ENCODE measurements around the gene KSR1. TPM values are rescaled to one million over a fixed set of nuclear protein-coding genes. Genes with fewer than 3 reads are reported as not detected.
"Not testable (repeated sequence)": the region's sequence is repeated elsewhere in the genome, so short reads cannot be mapped to it uniquely, and the experiment has no call there.

KSR1 gene
- total RNA-seq, 1 donor from 2014 or later, result 40.3 TPM

- intact Hi-C loops (cut with DNase I), result no loop called here
- no peaks in the 10 kb centered on the region for H3K27me3 ChIP-seq
- TF ChIP-seq CTCF (IDR thresholded peaks at IDR 0.05), result peak; percentile 65 to 81 (median 70)
- TF ChIP-seq POLR2AphosphoS5 (IDR thresholded peaks at IDR 0.05; ENCODE audit: insufficient read depth in 1 of 2, low read depth in 1 of 2), result no peak
- H3K9me3 ChIP-seq, result no peaks in the 10 kb centered on the region
- no peak for DNase-seq (ENCODE audit: extremely low spot score in 2 of 2)
- no peak overlapping the region for H3K27ac ChIP-seq
- no peak overlapping the region for H3K4me3 ChIP-seq
- no peaks in the 10 kb centered on the region for H3K4me1 ChIP-seq
- H3K36me3 ChIP-seq, result no peaks in the 10 kb centered on the region
Measured at GRCh38 chr17:27654654-27655524, 198.6 kb downstream of the KSR1 start.

GRCh38 chr17:27655525-27656111, 199.4 kb downstream of the KSR1 start:
- H3K4me3 ChIP-seq; H3K4me1 ChIP-seq; DNase-seq (ENCODE audit: extremely low spot score in 2 of 2); H3K36me3 ChIP-seq; H3K27me3 ChIP-seq; H3K9me3 ChIP-seq; intact Hi-C loops (cut with DNase I); H3K27ac ChIP-seq: not testable (repeated sequence)

GRCh38 chr17:27656620-27657019, 200.4 kb downstream of the KSR1 start:
- H3K4me1 ChIP-seq; H3K9me3 ChIP-seq; H3K27me3 ChIP-seq; H3K27ac ChIP-seq; intact Hi-C loops (cut with DNase I); H3K36me3 ChIP-seq; DNase-seq (ENCODE audit: extremely low spot score in 2 of 2); H3K4me3 ChIP-seq: not testable (repeated sequence)

- H3K27ac ChIP-seq, result no peak overlapping the region
- intact Hi-C loops (cut with DNase I), result no loop called here
- H3K9me3 ChIP-seq, result no peaks in the 10 kb centered on the region
- H3K4me3 ChIP-seq, result no peak overlapping the region
- no peak for DNase-seq (ENCODE audit: extremely low spot score in 2 of 2)
- H3K36me3 ChIP-seq, result no peaks in the 10 kb centered on the region
- H3K27me3 ChIP-seq, result no peaks in the 10 kb centered on the region
- TF ChIP-seq POLR2A (IDR thresholded peaks at IDR 0.05), result no peak
- TF ChIP-seq POLR2AphosphoS5 (IDR thresholded peaks at IDR 0.05; ENCODE audit: insufficient read depth in 1 of 2, low read depth in 1 of 2), result no peak
- TF ChIP-seq CTCF (IDR thresholded peaks at IDR 0.05), result no peak
- H3K4me1 ChIP-seq, result no peaks in the 10 kb centered on the region
Measured at GRCh38 chr17:27657620-27658019, 201.4 kb downstream of the KSR1 start.

GRCh38 chr17:27659683-27660082, 203.4 kb downstream of the KSR1 start:
- no peak for TF ChIP-seq CTCF (IDR thresholded peaks at IDR 0.05)
- TF ChIP-seq POLR2A (IDR thresholded peaks at IDR 0.05), result no peak
- no peak for TF ChIP-seq POLR2AphosphoS5 (IDR thresholded peaks at IDR 0.05; ENCODE audit: insufficient read depth in 1 of 2, low read depth in 1 of 2)
- no peaks in the 10 kb centered on the region for H3K9me3 ChIP-seq
- H3K4me3 ChIP-seq, result no peak overlapping the region
- no peak overlapping the region for H3K27ac ChIP-seq
- no peaks in the 10 kb centered on the region for H3K4me1 ChIP-seq
- DNase-seq (ENCODE audit: extremely low spot score in 2 of 2), result no peak
- H3K27me3 ChIP-seq, result no peaks in the 10 kb centered on the region
- H3K36me3 ChIP-seq, result no peaks in the 10 kb centered on the region
- intact Hi-C loops (cut with DNase I), result loop anchor here (10.0 kb wide), 1 partner anchor 85 kb away; no protein-coding TSS in a partner anchor

- Histone ChIP-seq H3K9me3 (no peaks in the 10 kb centered on the region), H3K36me3 (no peaks in the 10 kb centered on the region), H3K4me1 (no peaks in the 10 kb centered on the region), H3K27me3 (no peaks in the 10 kb centered on the region), H3K4me3 (no peak overlapping the region), H3K27ac (no peak overlapping the region)
- TF ChIP-seq POLR2A (IDR thresholded peaks at IDR 0.05) (no peak), POLR2AphosphoS5 (IDR thresholded peaks at IDR 0.05; ENCODE audit: insufficient read depth in 1 of 2, low read depth in 1 of 2) (no peak), CTCF (IDR thresholded peaks at IDR 0.05) (no peak)
- DNase-seq (ENCODE audit: extremely low spot score in 2 of 2), result no peak
- intact Hi-C loops (cut with DNase I), result loop anchor here (10.0 kb wide), 1 partner anchor 84 kb away; no protein-coding TSS in a partner anchor
Measured at GRCh38 chr17:27660436-27660835, 204.2 kb downstream of the KSR1 start.

Data from vagina (tissue), 2 donors.